IMR-90 (cell line): Measurements from ENCODE around the gene CDK10. TPM values are rescaled to one million over a fixed set of nuclear protein-coding genes. Genes with fewer than 3 reads are reported as not detected.

Experiments
- ATAC-seq: fragments of 200-7000 bp; cut with Tn5 transposase; 2 replicates; pipeline ENCODE4 v1.9.1; 2020; ENCODE audit warnings: low read depth, mild to moderate bottlenecking, moderate library complexity
- BruUV-seq: library from RNA; stranded (reverse); fragments of 400-500 nt; replicated peaks from 2 replicates; lab custom pipeline; 2021; lab: Mats Ljungman, UMichigan
- CTCF ChIA-PET: fragments of 300-600 bp; formaldehyde crosslinking; extraction: SDS; loops from one replicate; lab custom pipeline; 2021; ENCODE audit warnings: antibody characterized with exemption; lab: Yijun Ruan, JAX
- POLR2A ChIA-PET: fragments of 300-600 bp; sonication (Branson Sonifier 250); formaldehyde crosslinking; loops from one replicate; lab custom pipeline; 2022; ENCODE audit warnings: antibody characterized with exemption; ENCODE audit not compliant: unreplicated experiment; lab: Charles Lee
- DNase-seq: peaks from one replicate; pipeline ENCODE4 v3.0.0; 2013
- H2AFZ ChIP-seq: replicated peaks from 2 replicates; pipeline ENCODE3; 2013; ENCODE audit warnings: low read length, mild to moderate bottlenecking; ENCODE audit not compliant: poor library complexity
- H2AK5ac ChIP-seq: 2 replicates; pipeline ENCODE4 v1.6.1; 2013; ENCODE audit warnings: low read depth, low read length, inconsistent platforms
- H2AK9ac ChIP-seq: replicated peaks from 2 replicates; pipeline ENCODE3; 2013; ENCODE audit warnings: mild to moderate bottlenecking, low read depth, low read length, moderate library complexity; ENCODE audit not compliant: poor library complexity
- H2BK120ac ChIP-seq: 2 replicates; pipeline ENCODE4 v1.6.1; 2013; ENCODE audit warnings: low read depth, low read length, inconsistent platforms
- H2BK15ac ChIP-seq: 3 replicates; pipeline ENCODE4 v1.6.1; 2013; ENCODE audit warnings: low read depth, low read length, inconsistent platforms
- H2BK20ac ChIP-seq: 2 replicates; pipeline ENCODE4 v1.6.1; 2013; ENCODE audit warnings: low read depth, mild to moderate bottlenecking, inconsistent platforms, low read length, moderate library complexity
- H2BK5ac ChIP-seq: 2 replicates; pipeline ENCODE4 v1.6.1; 2013; ENCODE audit warnings: mild to moderate bottlenecking, low read depth, low read length, inconsistent platforms; ENCODE audit not compliant: poor library complexity, severe bottlenecking
- H3K14ac ChIP-seq: replicated peaks from 2 replicates; pipeline ENCODE4 v1.6.1; 2013; ENCODE audit warnings: low read depth, low read length, inconsistent platforms
- H3K18ac ChIP-seq: 2 replicates; pipeline ENCODE4 v1.6.1; 2013; ENCODE audit warnings: low read depth, low read length, control low read depth
- H3K23ac ChIP-seq: 2 replicates; pipeline ENCODE4 v1.6.1; 2013; ENCODE audit warnings: low read depth, low read length, inconsistent platforms
- H3K27ac ChIP-seq: 2 replicates; pipeline ENCODE4 v1.5.1; 2013; ENCODE audit warnings: mild to moderate bottlenecking, control low read depth, low read length; ENCODE audit not compliant: insufficient read depth
- H3K27me3 ChIP-seq: 2 replicates; pipeline ENCODE4 v1.6.1; 2013; ENCODE audit warnings: low read length; ENCODE audit not compliant: control insufficient read depth, insufficient read depth
- H3K36me3 ChIP-seq: 2 replicates; pipeline ENCODE4 v1.6.1; 2013; ENCODE audit warnings: low read length, mixed read lengths; ENCODE audit not compliant: control insufficient read depth, insufficient read depth
- H3K4ac ChIP-seq: 2 replicates; pipeline ENCODE4 v1.6.1; 2013; ENCODE audit warnings: low read depth, low read length, inconsistent platforms
- H3K4me1 ChIP-seq: 2 replicates; pipeline ENCODE4 v1.6.1; 2013; ENCODE audit warnings: low read length, mixed read lengths; ENCODE audit not compliant: control insufficient read depth, insufficient read depth
- H3K4me2 ChIP-seq: 2 replicates; pipeline ENCODE4 v1.6.1; 2013; ENCODE audit warnings: low read depth, mild to moderate bottlenecking, control low read depth, low read length, moderate library complexity
- H3K4me3 ChIP-seq: 2 replicates; pipeline ENCODE4 v1.5.1; 2013; ENCODE audit warnings: low read depth, mild to moderate bottlenecking, control low read depth, low read length, moderate library complexity; ENCODE audit not compliant: insufficient read depth
- H3K56ac ChIP-seq: 2 replicates; pipeline ENCODE4 v1.6.1; 2013; ENCODE audit warnings: low read length, inconsistent platforms; ENCODE audit not compliant: insufficient read depth; ENCODE audit errors: extremely low read depth
- H3K79me1 ChIP-seq, 2 experiments: 2 replicates each; pipeline ENCODE4 v1.6.1; 2013; ENCODE audit warnings: low read length in 2 of 2, inconsistent platforms in 1 of 2, low read depth in 1 of 2
- H3K9ac ChIP-seq: 2 replicates; pipeline ENCODE4 v1.6.1; 2013; ENCODE audit warnings: low read depth, low read length, control low read depth
- H3K9me1 ChIP-seq: 2 replicates; pipeline ENCODE4 v1.6.1; 2013; ENCODE audit warnings: low read length, inconsistent platforms; ENCODE audit not compliant: insufficient read depth
- H3K9me3 ChIP-seq: 2 replicates; pipeline ENCODE4 v1.6.1; 2013; ENCODE audit warnings: low read length; ENCODE audit not compliant: control insufficient read depth, insufficient read depth
- H4K20me1 ChIP-seq: 2 replicates; pipeline ENCODE4 v1.6.1; 2013; ENCODE audit warnings: low read length, inconsistent platforms; ENCODE audit not compliant: insufficient read depth
- H4K5ac ChIP-seq: 2 replicates; pipeline ENCODE4 v1.6.1; 2013; ENCODE audit warnings: mild to moderate bottlenecking, low read depth, low read length, control low read depth
- H4K8ac ChIP-seq, 2 experiments: 2 replicates each; pipeline ENCODE4 v1.6.1; 2013; ENCODE audit warnings: low read depth in 2 of 2, low read length in 2 of 2, control low read depth in 1 of 2, inconsistent platforms in 1 of 2
- H4K91ac ChIP-seq: 2 replicates; pipeline ENCODE4 v1.6.1; 2013; ENCODE audit warnings: low read depth, low read length, inconsistent platforms; ENCODE audit not compliant: insufficient read depth
- BHLHE40 ChIP-seq: fragments of 150-350 bp; IDR thresholded peaks from 2 replicates; pipeline ENCODE4 v1.6.1; 2016; ENCODE audit warnings: mild to moderate bottlenecking, low read depth, low read length
- CEBPB ChIP-seq: IDR thresholded peaks from 2 replicates; pipeline ENCODE4 v1.6.1; 2012; ENCODE audit warnings: low read depth, low read length, improper control_type of control experiment
- CHD1 ChIP-seq: IDR thresholded peaks from 2 replicates; pipeline ENCODE4 v1.6.1; 2012; ENCODE audit warnings: low read depth, low read length, improper control_type of control experiment
- ELK1 ChIP-seq: fragments of 150-350 bp; IDR thresholded peaks from 2 replicates; pipeline ENCODE4 v1.6.1; 2016; ENCODE audit warnings: low read depth, mild to moderate bottlenecking, low read length, moderate library complexity, borderline replicate concordance
- FOS ChIP-seq: fragments of 150-350 bp; IDR thresholded peaks from 2 replicates; pipeline ENCODE4 v1.6.1; 2016; ENCODE audit warnings: low read depth, low read length
- MAFK ChIP-seq: IDR thresholded peaks from 2 replicates; pipeline ENCODE4 v1.6.1; 2012; ENCODE audit warnings: low read depth, low read length, improper control_type of control experiment
- MAZ ChIP-seq: IDR thresholded peaks from 2 replicates; pipeline ENCODE4 v1.6.1; 2012; ENCODE audit warnings: low read depth, mild to moderate bottlenecking, low read length, improper control_type of control experiment, moderate library complexity, borderline replicate concordance
- MXI1 ChIP-seq: IDR thresholded peaks from 2 replicates; pipeline ENCODE4 v1.6.1; 2012; ENCODE audit warnings: low read depth, mild to moderate bottlenecking, low read length, moderate library complexity, borderline replicate concordance
- NFE2L2 ChIP-seq: fragments of 150-350 bp; IDR thresholded peaks from 2 replicates; pipeline ENCODE4 v1.6.1; 2016; ENCODE audit warnings: low read depth, mild to moderate bottlenecking, low read length
- POLR2A ChIP-seq: IDR thresholded peaks from 2 replicates; pipeline ENCODE4 v1.6.1; 2012; ENCODE audit warnings: mild to moderate bottlenecking, low read depth, low read length
- RAD21 ChIP-seq: IDR thresholded peaks from 2 replicates; pipeline ENCODE4 v1.6.1; 2012; ENCODE audit warnings: low read length, improper control_type of control experiment
- RCOR1 ChIP-seq: IDR thresholded peaks from 2 replicates; pipeline ENCODE4 v1.6.1; 2012; ENCODE audit warnings: mild to moderate bottlenecking, low read length, improper control_type of control experiment; ENCODE audit not compliant: insufficient replicate concordance
- RFX5 ChIP-seq: IDR thresholded peaks from 2 replicates; pipeline ENCODE4 v1.8.0; 2012; ENCODE audit warnings: low read depth, mild to moderate bottlenecking, low read length, moderate library complexity
- SMC3 ChIP-seq: fragments of 150-350 bp; IDR thresholded peaks from 2 replicates; pipeline ENCODE4 v1.6.1; 2016; ENCODE audit warnings: low read depth, mild to moderate bottlenecking, antibody characterized with exemption, low read length, moderate library complexity
- WGBS, 2 experiments: methylation state at CpG; one replicate each; pipeline versions ENCODE4 v1.1.5 to v1.1.7; 2013; ENCODE audit warnings: missing lambda C conversion rate in 2 of 2; ENCODE audit not compliant: insufficient read length in 1 of 2; ENCODE audit errors: extremely low coverage in 2 of 2; 5-methylcytosine and 5-hydroxymethylcytosine counted together
- dilution Hi-C: fragments of 300-500 bp; cut with HindIII; formaldehyde crosslinking; loops from one replicate; pipeline ENCODE4 v1.14.3; 2018; ENCODE audit warnings: low sequenced_read_pairs; ENCODE audit not compliant: unreplicated experiment
- in situ Hi-C: fragments of 300-500 bp; cut with MboI; formaldehyde crosslinking; loops from 3 replicates; pipeline ENCODE4 v1.14.3; 2019; ENCODE audit warnings: low sequenced_read_pairs, inconsistent platforms, mixed read lengths
- intact Hi-C: fragments of 100-400 bp; cut with micrococcal nuclease; formaldehyde crosslinking; loops from 2 replicates; pipeline ENCODE4 v1.10.0; 2022
- polyA plus RNA-seq, 3 experiments: library from polyadenylated mRNA; depleted of rRNA; stranded (reverse); fragments of >200 nt; gene quantifications; 2 replicates each; pipeline ENCODE4 v1.2.3, GENCODE V29; 2012; ENCODE audit warnings: low replicate concordance in 1 of 3
- total RNA-seq: library from RNA; depleted of rRNA; stranded (reverse); fragments of >200 nt; gene quantifications from 2 replicates; pipeline ENCODE4 v1.2.3, GENCODE V29; 2012
- TF ChIP-seq, protein P1 (sequence below): fragments of 150-350 bp; IDR thresholded peaks from 2 replicates; pipeline ENCODE4 v1.6.1; 2017; ENCODE audit warnings: mild to moderate bottlenecking, antibody characterized with exemption, low read length, low read depth

Gene CDK10
- total and polyA plus RNA-seq, 2 of the 4 experiments (the other 2 are of a cell fraction): 19.5 to 61.8 TPM

- H3K36me3 ChIP-seq: peaks cover 37% of the 10 kb centered on the region
- POLR2A ChIA-PET: no interaction called here
- H3K18ac ChIP-seq: no peak overlapping the region
- no peak overlapping the region for H2AK5ac ChIP-seq
- H4K5ac ChIP-seq: no peak overlapping the region
- no peaks in the 10 kb centered on the region for H3K9me3 ChIP-seq
- dilution Hi-C loops (no loop called here), intact Hi-C loops (no loop called here), in situ Hi-C loops (no loop called here)
- no peak for ATAC-seq
- H2BK20ac ChIP-seq: no peak overlapping the region
- H2BK5ac ChIP-seq: no peak overlapping the region
- DNase-seq: no peak
- H3K79me1 ChIP-seq: no peaks in the 10 kb centered on the region; a peak in 1 of 4 replicates
- 90% methylated on average over 2 of the region's 16 CpGs; no CpG with 5 or more reads in 1 of the 2 experiments for WGBS, 2 experiments
- no peak overlapping the region for H3K4me3 ChIP-seq
- H2AK9ac ChIP-seq: no peak overlapping the region
- TF ChIP-seq MAZ: no peak
- no peak for TF ChIP-seq NFE2L2
- TF ChIP-seq MXI1: no peak
- TF ChIP-seq POLR2A: no peak
- TF ChIP-seq, protein P1, sequence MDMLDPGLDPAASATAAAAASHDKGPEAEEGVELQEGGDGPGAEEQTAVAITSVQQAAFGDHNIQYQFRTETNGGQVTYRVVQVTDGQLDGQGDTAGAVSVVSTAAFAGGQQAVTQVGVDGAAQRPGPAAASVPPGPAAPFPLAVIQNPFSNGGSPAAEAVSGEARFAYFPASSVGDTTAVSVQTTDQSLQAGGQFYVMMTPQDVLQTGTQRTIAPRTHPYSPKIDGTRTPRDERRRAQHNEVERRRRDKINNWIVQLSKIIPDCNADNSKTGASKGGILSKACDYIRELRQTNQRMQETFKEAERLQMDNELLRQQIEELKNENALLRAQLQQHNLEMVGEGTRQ: no peak
- no peak for TF ChIP-seq CHD1
- no peak for TF ChIP-seq RAD21
- no peak for TF ChIP-seq CEBPB
- no peak for TF ChIP-seq FOS
- no peak for TF ChIP-seq BHLHE40
- no peak for TF ChIP-seq SMC3
- TF ChIP-seq ELK1: no peak
- no peak for TF ChIP-seq MAFK
- TF ChIP-seq RFX5: no peak
- no peak for TF ChIP-seq RCOR1
- CTCF ChIA-PET: no interaction called here
- no TSS peak for BruUV-seq
- no peak overlapping the region for H4K8ac ChIP-seq
- H3K14ac ChIP-seq: no peak overlapping the region
- no peak overlapping the region for H3K9ac ChIP-seq
- no peak overlapping the region for H4K91ac ChIP-seq
- 0 out of 2 replicates have a peak, but pooled peaks cover 4% of the 10 kb centered on the region for H4K20me1 ChIP-seq
- no peaks in the 10 kb centered on the region for H3K4me1 ChIP-seq
- H2BK15ac ChIP-seq: no peak overlapping the region
- no peak overlapping the region for H3K23ac ChIP-seq
- no peak overlapping the region for H2AFZ ChIP-seq
- H3K4ac ChIP-seq: no peak overlapping the region
- H3K4me2 ChIP-seq: no peak overlapping the region
- H3K56ac ChIP-seq: no peak overlapping the region
- no peak overlapping the region for H3K27ac ChIP-seq
- no peaks in the 10 kb centered on the region for H3K27me3 ChIP-seq
- no peak overlapping the region for H2BK120ac ChIP-seq
- H3K9me1 ChIP-seq: no peaks in the 10 kb centered on the region
These were observed 58.3 kb downstream of the CDK10 start for GRCh38 chr16:89744813-89745212.
